ENCODE results near the gene FGGY.
"Not testable (repeated sequence)": the region's sequence is repeated elsewhere in the genome, so short reads cannot be mapped to it uniquely, and the experiment has no call there.

The FGGY gene

GRCh38 chr1:59638231-59638711 lies 341.4 kb downstream of the FGGY start:
- DNase-seq (ENCODE audit: low read depth in 2 of 2): no peak

- no peak for DNase-seq (ENCODE audit: low read depth in 2 of 2)
Measured at GRCh38 chr1:59639266-59639665, 342.4 kb downstream of the FGGY start.

GRCh38 chr1:59640851-59641250 lies 344.0 kb downstream of the FGGY start:
- no peak for DNase-seq (ENCODE audit: low read depth in 2 of 2)

GRCh38 chr1:59641836-59642235 lies 344.9 kb downstream of the FGGY start:
- DNase-seq (ENCODE audit: low read depth in 2 of 2): no peak

- no peak for DNase-seq (ENCODE audit: low read depth in 2 of 2)
Measured at GRCh38 chr1:59643526-59643925, 346.6 kb downstream of the FGGY start.

GRCh38 chr1:59645893-59646292 lies 349.0 kb downstream of the FGGY start:
- DNase-seq (ENCODE audit: low read depth in 2 of 2): no peak

- not testable (repeated sequence) for DNase-seq (ENCODE audit: low read depth in 2 of 2)
Measured at GRCh38 chr1:59653142-59653958, 356.5 kb downstream of the FGGY start.

GRCh38 chr1:59653968-59654367 lies 357.1 kb downstream of the FGGY start:
- no peak for DNase-seq (ENCODE audit: low read depth in 2 of 2)

- DNase-seq (ENCODE audit: low read depth in 2 of 2): no peak
Measured at GRCh38 chr1:59657873-59658465, 361.1 kb downstream of the FGGY start.

GRCh38 chr1:59664166-59664565 lies 367.3 kb downstream of the FGGY start:
- DNase-seq (ENCODE audit: low read depth in 2 of 2): no peak

GRCh38 chr1:59666106-59666505 lies 369.2 kb downstream of the FGGY start:
- no peak for DNase-seq (ENCODE audit: low read depth in 2 of 2)

GRCh38 chr1:59667020-59667419 lies 370.1 kb downstream of the FGGY start:
- no peak for DNase-seq (ENCODE audit: low read depth in 2 of 2)

- no peak for DNase-seq (ENCODE audit: low read depth in 2 of 2)
Measured at GRCh38 chr1:59669752-59670312, 372.9 kb downstream of the FGGY start.

- DNase-seq (ENCODE audit: low read depth in 2 of 2): no peak
Measured at GRCh38 chr1:59670662-59671061, 373.8 kb downstream of the FGGY start.

- no peak for DNase-seq (ENCODE audit: low read depth in 2 of 2)
Measured at GRCh38 chr1:59671066-59671952, 374.4 kb downstream of the FGGY start.

GRCh38 chr1:59671953-59672305 lies 375.0 kb downstream of the FGGY start:
- DNase-seq (ENCODE audit: low read depth in 2 of 2): no peak

- no peak for DNase-seq (ENCODE audit: low read depth in 2 of 2)
Measured at GRCh38 chr1:59672851-59673572, 376.1 kb downstream of the FGGY start.

GRCh38 chr1:59673573-59674450 lies 376.9 kb downstream of the FGGY start:
- no peak for DNase-seq (ENCODE audit: low read depth in 2 of 2)

GRCh38 chr1:59674595-59674994 lies 377.7 kb downstream of the FGGY start:
- no peak for DNase-seq (ENCODE audit: low read depth in 2 of 2)

GRCh38 chr1:59675936-59676335 lies 379.0 kb downstream of the FGGY start:
- DNase-seq (ENCODE audit: low read depth in 2 of 2): no peak

Measured in stimulated activated CD4-positive, alpha-beta T cell treated with anti-CD3 and anti-CD28 coated beads, Interleukin-1b, Interleukin-23, amount 100 ng/mL, for 4 hours (primary cell).